WTC11 (cell line): ENCODE data around the gene ANXA5.

Source experiments
- ARID4B ChIP-seq: sonication (generic); formaldehyde crosslinking; IDR thresholded peaks from 2 replicates; pipeline ENCODE4 v1.8.0; 2023; ENCODE audit warnings: missing genetic modification reagents, mild to moderate bottlenecking, borderline replicate concordance
- CTCF ChIP-seq: fragments of 200-600 bp; IDR thresholded peaks from 2 replicates; pipeline ENCODE4 v1.8.0; 2022; ENCODE audit warnings: antibody characterized with exemption
- ESRRA ChIP-seq: sonication (generic); formaldehyde crosslinking; IDR thresholded peaks from 2 replicates; pipeline ENCODE4 v1.8.1; 2022; ENCODE audit warnings: mild to moderate bottlenecking, missing genetic modification reagents, borderline replicate concordance
- IRF2 ChIP-seq: sonication (generic); formaldehyde crosslinking; IDR thresholded peaks from 2 replicates; pipeline ENCODE4 v1.8.0; 2022; ENCODE audit warnings: low read depth, missing genetic modification reagents, borderline replicate concordance
- NFATC4 ChIP-seq: fragments of 250-450 bp; sonication (Bioruptor Pico); IDR thresholded peaks from 2 replicates; pipeline ENCODE4 v1.9.0; 2021; ENCODE audit warnings: mild to moderate bottlenecking
- SP1 ChIP-seq: sonication (generic); formaldehyde crosslinking; conservative IDR thresholded peaks from 2 replicates; pipeline ENCODE4 v1.8.1; 2022; ENCODE audit warnings: missing genetic modification reagents
- ZNF416 ChIP-seq: fragments of 250-450 bp; sonication (Bioruptor Pico); IDR thresholded peaks from 2 replicates; pipeline ENCODE4 v1.9.0; 2021; ENCODE audit warnings: mild to moderate bottlenecking, inconsistent platforms
- ZNF532 ChIP-seq: fragments of 250-450 bp; sonication (Bioruptor Pico); IDR thresholded peaks from 2 replicates; pipeline ENCODE4 v1.9.0; 2021; ENCODE audit warnings: mild to moderate bottlenecking, borderline replicate concordance

GRCh38 chr4:121685257-121685656 is 11.5 kb downstream of the ANXA5 start:
- no peak for TF ChIP-seq NFATC4
- TF ChIP-seq IRF2 (CRISPR knock-in tag): no peak
- no peak for TF ChIP-seq CTCF
- TF ChIP-seq SP1: no peak
- no peak for TF ChIP-seq ESRRA (CRISPR knock-in tag)
- TF ChIP-seq ZNF532 (CRISPR knock-in tag): no peak
- TF ChIP-seq ARID4B (CRISPR knock-in tag): no peak
- no peak for TF ChIP-seq ZNF416 (CRISPR knock-in tag)
